ENCODE data around the gene LY6G5C.

DNA sequence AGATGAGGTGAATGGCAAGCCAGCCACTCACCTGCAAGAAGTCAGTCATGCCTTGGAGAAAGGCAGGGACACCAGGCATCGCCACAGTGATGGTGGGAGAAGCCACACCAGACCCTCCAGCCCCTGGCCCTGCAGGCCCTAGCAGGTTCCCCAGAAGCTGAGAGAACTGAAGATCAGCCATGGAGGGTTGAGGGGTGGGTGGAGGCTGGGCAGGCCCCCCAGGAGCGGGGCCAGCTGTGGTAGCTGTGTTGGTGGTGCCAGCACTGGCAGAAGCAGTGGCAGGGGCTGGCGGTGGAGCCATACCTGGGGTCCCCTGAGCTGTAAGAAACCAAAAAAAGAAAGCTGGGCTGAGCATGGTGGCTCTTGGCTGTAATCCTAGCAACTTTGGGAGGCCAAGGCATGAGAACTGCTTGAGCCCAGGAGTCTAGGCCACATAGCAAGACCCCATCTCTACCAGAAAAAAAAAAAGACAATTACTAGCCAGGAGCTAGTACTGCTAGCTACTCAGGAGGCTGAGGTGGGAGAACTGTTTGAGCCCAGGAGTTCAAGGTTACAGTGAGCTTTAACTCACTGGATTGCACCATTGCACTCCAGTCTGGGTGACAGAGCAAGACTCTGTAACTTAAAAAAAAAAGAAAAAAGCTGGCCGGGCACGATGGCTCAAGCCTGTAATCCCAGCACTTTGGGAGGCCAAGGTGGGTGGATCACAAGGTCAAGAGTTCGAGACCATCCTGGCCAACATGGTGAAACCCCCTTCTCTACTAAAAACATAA lies 37.9 kb downstream of the LY6G5C start:
- TF ChIP-seq, protein P1, sequence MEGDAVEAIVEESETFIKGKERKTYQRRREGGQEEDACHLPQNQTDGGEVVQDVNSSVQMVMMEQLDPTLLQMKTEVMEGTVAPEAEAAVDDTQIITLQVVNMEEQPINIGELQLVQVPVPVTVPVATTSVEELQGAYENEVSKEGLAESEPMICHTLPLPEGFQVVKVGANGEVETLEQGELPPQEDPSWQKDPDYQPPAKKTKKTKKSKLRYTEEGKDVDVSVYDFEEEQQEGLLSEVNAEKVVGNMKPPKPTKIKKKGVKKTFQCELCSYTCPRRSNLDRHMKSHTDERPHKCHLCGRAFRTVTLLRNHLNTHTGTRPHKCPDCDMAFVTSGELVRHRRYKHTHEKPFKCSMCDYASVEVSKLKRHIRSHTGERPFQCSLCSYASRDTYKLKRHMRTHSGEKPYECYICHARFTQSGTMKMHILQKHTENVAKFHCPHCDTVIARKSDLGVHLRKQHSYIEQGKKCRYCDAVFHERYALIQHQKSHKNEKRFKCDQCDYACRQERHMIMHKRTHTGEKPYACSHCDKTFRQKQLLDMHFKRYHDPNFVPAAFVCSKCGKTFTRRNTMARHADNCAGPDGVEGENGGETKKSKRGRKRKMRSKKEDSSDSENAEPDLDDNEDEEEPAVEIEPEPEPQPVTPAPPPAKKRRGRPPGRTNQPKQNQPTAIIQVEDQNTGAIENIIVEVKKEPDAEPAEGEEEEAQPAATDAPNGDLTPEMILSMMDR (IDR thresholded peaks at IDR 0.05) = no peak
- TF ChIP-seq POLR2A (IDR thresholded peaks at IDR 0.05) = no peak
- no peak for TF ChIP-seq EP300 (IDR thresholded peaks at IDR 0.05)

Data from ovary (tissue), 3 donors.